NCI-H146 treated with DMSO at 0.1 percent for 48 hours (cell line): Measurements from ENCODE around the gene PAFAH1B2.
"Not testable (repeated sequence)": the region's sequence is repeated elsewhere in the genome, so short reads cannot be mapped to it uniquely, and the experiment has no call there.

Experiments used
- DNase-seq: peaks from one replicate; lab custom pipeline; 2025; ENCODE audit not compliant: unreplicated experiment; lab: John Stamatoyannopoulos, UW

The PAFAH1B2 gene

GRCh38 chr11:117143871-117144476, at the start of gene PAFAH1B2:
PAFAH1B2 (plus strand) TSS chr11:117144287; CDS start chr11:117152448, 8,161 bp downstream.
- peak; percentile 84 for DNase-seq

GRCh38 chr11:117094776-117095175, 49.3 kb upstream of the PAFAH1B2 start:
- DNase-seq: no peak

DNA sequence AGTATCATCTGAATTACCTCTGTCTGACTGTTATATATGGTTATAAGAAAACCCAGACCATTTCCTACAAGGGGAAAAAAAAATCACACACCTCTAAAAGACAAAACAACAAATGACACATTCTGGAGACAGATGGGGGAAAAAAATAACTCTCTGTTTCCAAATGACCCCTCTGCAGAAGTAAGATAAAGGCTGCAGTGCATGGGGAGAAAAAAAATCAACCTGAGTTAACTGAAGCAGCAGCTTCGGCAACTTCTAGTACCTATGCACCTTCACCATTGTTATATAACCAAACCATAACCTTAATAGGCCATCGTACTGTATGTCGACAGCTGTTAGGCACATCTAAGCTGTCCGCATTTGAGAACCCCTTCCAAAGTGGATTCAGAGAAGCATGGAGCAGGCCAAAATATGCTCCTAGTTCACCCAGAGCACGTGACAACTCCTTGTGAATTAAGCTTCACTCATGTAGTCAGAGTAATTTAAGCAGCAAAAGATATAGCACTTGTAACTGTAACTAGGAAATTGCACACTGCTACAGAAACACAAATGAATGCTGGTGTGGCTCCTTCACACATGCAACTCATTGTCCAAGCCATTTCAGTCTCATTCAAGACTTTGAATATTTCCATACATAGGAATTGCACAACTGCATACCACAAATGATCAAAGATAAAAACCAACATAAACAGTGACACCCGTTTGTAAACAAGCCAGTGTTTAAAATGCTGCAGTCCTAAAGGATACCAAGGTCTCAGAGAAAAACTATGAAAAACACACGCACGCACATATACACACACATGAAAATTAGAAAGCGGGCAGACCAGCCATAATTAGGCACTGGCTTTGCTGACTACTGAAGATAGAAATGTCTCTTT, 48.6 kb upstream of the PAFAH1B2 start:
- no peak for DNase-seq

GRCh38 chr11:117096201-117096991, 47.7 kb upstream of the PAFAH1B2 start:
- no peak for DNase-seq

DNA sequence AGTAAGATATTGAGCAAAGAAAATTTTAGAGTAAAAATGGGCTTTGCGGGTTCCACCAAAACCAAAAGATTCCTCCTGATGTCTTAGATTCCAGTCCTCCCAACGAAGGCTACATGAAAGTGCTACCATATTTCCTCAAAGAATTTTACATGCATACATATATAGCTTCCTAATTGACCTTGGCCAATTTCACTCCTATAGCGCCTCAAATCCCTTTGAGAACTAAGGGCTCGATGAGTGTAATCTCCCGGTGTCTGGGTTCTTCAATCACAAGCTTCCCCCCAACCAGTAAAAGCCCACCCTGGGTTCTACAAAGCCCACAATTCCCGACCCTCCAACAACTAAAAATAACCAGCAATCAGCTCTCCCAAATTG, 47.1 kb upstream of the PAFAH1B2 start:
- DNase-seq: no peak

GRCh38 chr11:117097389-117098268, 46.5 kb upstream of the PAFAH1B2 start:
- DNase-seq: peak; percentile 38

DNA sequence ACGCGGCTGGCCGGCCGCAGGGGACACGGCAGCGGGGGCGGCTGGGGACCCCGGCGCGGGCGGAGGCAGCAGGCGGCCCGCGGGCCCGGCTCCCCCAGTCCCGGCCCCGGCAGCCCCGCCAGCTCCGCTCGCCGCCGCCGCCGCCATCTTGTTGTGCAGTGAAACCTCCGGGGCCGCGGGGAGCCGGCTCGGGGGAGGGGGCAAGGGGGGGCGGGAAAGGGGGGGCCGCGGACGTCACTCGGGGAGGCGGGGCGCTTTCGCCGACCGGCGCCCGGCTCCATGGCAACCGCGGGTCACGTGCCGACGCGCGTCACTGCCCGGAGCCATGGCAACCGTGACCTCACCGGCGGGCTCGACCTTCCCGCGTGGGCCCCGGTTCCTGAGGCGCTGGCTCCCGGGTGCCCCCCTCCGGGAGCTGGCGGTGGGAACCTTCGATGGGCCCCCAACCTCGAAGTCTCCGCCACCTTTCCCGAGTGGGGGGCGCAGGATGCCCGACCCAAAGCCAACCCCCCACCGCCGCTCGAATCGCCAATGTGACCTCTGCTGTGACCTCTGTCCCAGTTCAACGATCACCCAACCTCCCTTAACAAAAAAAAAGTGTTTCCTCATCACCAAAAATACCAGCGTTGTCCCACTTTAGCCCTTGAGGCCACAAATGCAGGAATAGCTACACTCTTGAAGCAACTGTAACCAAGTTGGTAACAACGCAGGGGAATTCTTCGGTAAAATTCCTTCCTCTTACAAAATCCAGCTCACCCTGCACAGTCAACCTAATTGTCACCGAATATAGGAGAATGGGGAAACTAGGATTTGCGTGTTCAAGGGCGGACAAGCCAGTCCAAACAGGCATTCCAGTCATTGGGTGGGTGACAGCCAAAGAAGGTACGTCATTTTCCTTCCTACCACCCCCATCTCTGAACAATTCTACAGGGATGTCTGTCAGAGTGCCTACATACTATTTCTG, 45.5 kb upstream of the PAFAH1B2 start, which contains the start of gene SIK3:
TSS of gene SIK3 (minus strand) at position 160 of the 964 bp plus-strand sequence. CDS start at position 147, 13 bp downstream.
- DNase-seq: peak; percentile 57

GRCh38 chr11:117099696-117100095, 44.4 kb upstream of the PAFAH1B2 start:
- DNase-seq: no peak

DNA sequence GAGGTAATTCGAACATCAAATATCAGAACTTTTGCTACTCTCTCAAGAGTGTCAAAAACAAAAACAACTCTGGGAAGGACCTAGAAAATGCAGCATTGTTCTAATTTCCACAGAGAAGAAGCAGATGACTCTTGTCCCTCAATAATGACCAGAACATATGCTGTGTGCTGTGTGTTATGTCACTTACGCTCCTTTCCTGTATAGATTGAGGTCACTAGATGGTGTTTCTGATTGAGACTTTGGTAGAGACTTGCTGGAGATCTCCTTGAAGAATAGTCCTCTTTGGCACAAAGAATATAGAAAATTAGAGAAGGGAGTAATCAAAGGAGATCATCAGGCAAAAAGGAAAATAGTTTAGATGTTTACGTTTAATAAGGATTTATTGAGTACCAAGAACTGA, 43.5 kb upstream of the PAFAH1B2 start:
- DNase-seq: no peak

DNA sequence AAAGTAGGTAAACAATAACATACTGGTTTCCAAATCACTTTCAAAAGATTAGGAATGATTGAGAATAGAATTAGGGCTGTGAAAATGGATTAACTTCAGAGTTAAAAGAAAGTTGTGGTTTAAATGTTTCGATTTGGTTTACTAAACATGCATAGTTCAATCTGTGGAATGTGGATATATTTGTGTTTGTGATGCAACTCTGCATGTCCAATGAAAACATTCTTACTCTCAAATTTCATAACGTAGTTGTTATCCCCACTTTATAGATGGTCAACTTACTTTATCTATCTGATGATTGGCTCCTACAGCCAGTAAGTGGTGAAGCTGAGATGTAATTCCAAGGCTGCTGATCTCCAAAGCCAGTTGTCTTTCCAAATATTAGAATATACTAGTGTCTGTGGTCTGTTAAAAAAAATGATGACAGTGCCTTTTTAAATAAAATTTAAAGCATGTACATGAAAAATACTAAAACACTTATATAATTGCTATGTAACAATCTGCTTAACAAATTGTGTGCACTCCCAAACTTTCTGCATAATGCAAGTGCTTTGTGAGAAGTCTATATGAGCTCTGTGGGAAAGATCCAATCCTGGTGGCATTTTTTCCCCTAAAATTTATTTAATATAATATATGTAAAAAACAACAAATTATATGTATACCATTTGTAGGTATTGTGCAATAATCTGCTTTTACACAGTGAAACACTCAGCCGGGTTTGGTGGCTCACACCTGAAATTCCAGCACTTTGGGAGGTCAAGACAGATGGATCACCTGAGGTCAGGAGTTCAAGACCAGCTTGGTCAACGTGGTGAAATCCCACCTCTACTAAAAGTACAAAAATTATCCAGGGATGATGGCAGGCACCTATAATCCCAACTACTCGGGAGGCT, 36.1 kb upstream of the PAFAH1B2 start:
- DNase-seq: no peak

GRCh38 chr11:117110294-117110950, 33.7 kb upstream of the PAFAH1B2 start:
- no peak for DNase-seq

DNA sequence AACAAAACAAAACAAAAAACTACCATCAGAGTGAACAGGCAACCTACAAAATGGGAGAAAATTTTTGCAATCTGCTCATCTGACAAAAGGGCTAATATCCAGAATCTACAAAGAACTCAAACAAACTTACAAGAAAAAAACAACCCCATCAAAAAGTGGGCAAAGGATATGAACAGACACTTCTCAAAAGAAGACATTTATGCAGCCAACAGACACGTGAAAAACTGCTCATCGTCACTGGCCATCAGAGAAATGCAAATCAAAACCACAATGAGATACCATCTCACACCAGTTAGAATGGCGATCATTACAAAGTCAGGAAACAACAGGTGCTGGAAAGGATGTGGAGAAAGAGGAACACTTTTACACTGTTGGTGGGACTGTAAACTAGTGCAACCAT, 31.6 kb upstream of the PAFAH1B2 start:
- DNase-seq: not testable (repeated sequence)

GRCh38 chr11:117112939-117113338, 31.1 kb upstream of the PAFAH1B2 start:
- not testable (repeated sequence) for DNase-seq

GRCh38 chr11:117117681-117118080, 26.4 kb upstream of the PAFAH1B2 start:
- no peak for DNase-seq

DNA sequence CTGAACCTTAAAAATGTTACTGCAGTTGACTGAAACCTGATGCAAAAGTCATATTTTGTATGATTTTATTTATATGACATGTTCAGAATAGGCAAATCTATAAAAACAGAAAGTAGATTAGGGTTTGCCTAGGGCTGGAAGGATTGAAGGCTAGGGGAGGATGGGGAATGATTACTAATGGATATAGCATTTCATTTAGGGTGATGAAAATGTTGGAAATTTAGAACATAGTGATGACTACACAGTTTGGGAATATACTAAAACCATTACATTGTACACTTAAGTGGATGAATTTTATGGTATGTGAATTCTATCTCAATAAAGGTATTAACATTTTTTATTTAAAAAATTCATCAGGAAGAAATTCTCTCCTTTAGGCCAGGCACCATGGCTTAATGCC, 22.9 kb upstream of the PAFAH1B2 start:
- DNase-seq: no peak

DNA sequence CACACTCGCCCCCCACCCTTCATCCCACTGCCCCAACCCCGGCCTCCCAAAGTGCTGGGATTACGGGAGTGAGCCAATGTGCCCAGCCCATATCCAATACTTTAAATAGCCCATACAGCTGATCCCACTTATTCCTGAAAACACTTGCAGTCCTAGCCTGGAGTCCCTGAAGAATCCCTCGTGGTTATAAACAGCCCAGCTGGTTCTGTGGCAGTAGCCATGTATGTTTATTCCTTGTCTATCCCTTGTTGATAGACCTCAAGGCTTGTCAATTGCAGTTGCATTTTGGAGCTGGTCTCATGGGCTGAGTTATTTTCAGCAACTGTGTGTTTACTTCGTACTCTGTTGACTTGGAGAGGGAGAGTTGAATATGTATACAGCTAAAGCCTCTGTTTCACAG, 21.5 kb upstream of the PAFAH1B2 start:
- no peak for DNase-seq

GRCh38 chr11:117126223-117126965, 17.7 kb upstream of the PAFAH1B2 start:
- no peak for DNase-seq
